ENCODE data around the gene DDX10. TPM values are rescaled to one million over a fixed set of nuclear protein-coding genes. Genes with fewer than 3 reads are reported as not detected.

DDX10 gene
- total RNA-seq, 1 donor from 2014 or later, result 38.5 TPM

DNA sequence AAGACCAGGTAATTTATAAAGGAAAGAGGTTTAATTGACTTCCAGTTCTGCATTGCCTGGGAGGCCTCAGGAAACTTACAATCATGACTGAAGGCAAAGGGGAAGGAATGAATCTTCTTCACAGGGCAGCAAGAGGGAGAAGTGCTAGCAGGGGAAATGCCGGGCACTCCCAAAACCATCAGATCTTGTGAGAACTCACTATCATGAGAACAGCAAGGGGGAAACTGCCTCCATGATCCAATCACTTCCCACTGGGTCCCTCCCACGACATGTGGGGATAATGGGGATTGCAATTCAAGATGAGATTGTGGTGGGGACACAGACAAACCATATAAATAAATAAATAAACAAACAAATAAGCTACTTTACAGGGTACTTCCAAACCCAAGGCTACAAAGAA, 42.5 kb upstream of the DDX10 start:
- peaks cover 23% of the 10 kb centered on the region for H3K4me1 Mint-ChIP-seq
- H3K27ac Mint-ChIP-seq, result no peak overlapping the region
- H3K4me3 Mint-ChIP-seq, result no peak overlapping the region
- H3K36me3 Mint-ChIP-seq, result peaks cover under 1% of the 10 kb centered on the region
- H3K27me3 Mint-ChIP-seq (ENCODE audit: low read depth), result no peaks in the 10 kb centered on the region
- peaks cover 19% of the 10 kb centered on the region for H3K9me3 Mint-ChIP-seq
- DNase-seq (ENCODE audit: low spot score in 2 of 2, unreplicated experiment in 2 of 2), result no peak
- TF ChIP-seq, protein P1, sequence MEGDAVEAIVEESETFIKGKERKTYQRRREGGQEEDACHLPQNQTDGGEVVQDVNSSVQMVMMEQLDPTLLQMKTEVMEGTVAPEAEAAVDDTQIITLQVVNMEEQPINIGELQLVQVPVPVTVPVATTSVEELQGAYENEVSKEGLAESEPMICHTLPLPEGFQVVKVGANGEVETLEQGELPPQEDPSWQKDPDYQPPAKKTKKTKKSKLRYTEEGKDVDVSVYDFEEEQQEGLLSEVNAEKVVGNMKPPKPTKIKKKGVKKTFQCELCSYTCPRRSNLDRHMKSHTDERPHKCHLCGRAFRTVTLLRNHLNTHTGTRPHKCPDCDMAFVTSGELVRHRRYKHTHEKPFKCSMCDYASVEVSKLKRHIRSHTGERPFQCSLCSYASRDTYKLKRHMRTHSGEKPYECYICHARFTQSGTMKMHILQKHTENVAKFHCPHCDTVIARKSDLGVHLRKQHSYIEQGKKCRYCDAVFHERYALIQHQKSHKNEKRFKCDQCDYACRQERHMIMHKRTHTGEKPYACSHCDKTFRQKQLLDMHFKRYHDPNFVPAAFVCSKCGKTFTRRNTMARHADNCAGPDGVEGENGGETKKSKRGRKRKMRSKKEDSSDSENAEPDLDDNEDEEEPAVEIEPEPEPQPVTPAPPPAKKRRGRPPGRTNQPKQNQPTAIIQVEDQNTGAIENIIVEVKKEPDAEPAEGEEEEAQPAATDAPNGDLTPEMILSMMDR (IDR thresholded peaks at IDR 0.05; ENCODE audit: unreplicated experiment), result no peak

DNA sequence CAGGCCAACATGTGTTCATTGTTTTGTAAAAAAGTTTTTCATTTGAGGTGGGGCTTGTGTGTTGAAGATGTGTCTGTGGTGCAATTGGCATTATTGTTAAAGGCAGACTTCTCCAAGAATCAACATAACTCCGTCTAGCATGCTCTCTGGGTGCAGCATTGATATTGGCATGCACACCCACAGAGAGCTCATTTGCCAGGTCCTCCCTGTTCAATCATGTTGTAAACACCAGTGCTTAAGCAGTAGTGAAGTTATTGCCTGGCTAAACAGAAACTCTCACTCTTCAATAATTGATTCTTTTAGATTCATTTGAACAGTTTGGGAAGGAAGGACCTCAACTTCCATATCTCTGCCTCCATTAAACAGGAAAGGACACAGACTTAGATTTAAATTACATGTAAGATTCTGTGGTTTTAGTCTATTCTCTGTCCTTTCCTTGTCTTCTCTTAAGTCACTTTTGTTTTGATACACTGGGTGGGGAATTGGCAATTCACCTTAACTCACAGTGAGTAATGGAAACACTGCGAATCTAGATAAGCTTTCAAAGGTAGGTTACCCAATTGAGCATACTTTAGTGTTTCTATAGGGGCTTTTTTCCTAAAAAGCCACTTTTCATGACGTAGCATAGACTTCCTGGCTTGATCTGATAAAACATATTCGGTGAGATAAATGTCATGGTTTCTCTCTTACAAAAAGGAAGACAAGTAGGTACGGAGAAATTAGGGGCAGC, 40.5 kb upstream of the DDX10 start:
- TF ChIP-seq, protein P1 (IDR thresholded peaks at IDR 0.05; ENCODE audit: unreplicated experiment), result no peak
- Mint-ChIP-seq H3K9me3 (peaks cover 26% of the 10 kb centered on the region), H3K27ac (no peak overlapping the region), H3K4me1 (peaks cover 12% of the 10 kb centered on the region), H3K27me3 (ENCODE audit: low read depth) (no peaks in the 10 kb centered on the region), H3K36me3 (peaks cover 6% of the 10 kb centered on the region), H3K4me3 (no peak overlapping the region)
- DNase-seq (ENCODE audit: low spot score in 2 of 2, unreplicated experiment in 2 of 2), result no peak

DNA sequence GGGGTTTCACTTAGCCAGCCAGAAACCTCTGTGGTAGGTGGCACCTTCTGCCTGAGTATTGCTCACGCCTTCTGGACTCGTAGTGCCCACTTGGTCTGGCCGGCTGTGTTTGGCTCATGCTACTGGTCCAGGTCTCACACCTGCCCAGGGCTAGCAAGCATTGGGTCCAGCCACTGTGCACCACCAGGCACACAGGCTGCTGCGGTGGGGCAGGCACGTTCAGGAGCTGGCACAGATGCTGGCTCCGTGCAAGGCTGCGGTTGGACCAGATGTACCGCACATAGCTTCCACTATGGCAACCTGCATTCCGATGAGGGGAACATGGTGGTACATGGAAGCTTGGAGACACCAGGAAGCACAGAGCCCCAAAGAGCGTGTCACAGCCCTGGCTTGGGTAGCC, 36.5 kb upstream of the DDX10 start:
- Mint-ChIP-seq H3K9me3 (peaks cover 22% of the 10 kb centered on the region), H3K27me3 (ENCODE audit: low read depth) (no peaks in the 10 kb centered on the region), H3K36me3 (peaks cover 6% of the 10 kb centered on the region), H3K4me3 (no peak overlapping the region), H3K4me1 (peaks cover 5% of the 10 kb centered on the region), H3K27ac (no peak overlapping the region)
- TF ChIP-seq, protein P1 (IDR thresholded peaks at IDR 0.05; ENCODE audit: unreplicated experiment), result no peak
- DNase-seq (ENCODE audit: low spot score in 2 of 2, unreplicated experiment in 2 of 2), result no peak

- no peak overlapping the region for H3K27ac Mint-ChIP-seq
- H3K27me3 Mint-ChIP-seq (ENCODE audit: low read depth), result no peaks in the 10 kb centered on the region
- TF ChIP-seq, protein P1 (IDR thresholded peaks at IDR 0.05; ENCODE audit: unreplicated experiment), result no peak
- H3K4me3 Mint-ChIP-seq, result no peak overlapping the region
- H3K4me1 Mint-ChIP-seq, result peaks cover 5% of the 10 kb centered on the region
- H3K36me3 Mint-ChIP-seq, result peaks cover 6% of the 10 kb centered on the region
- peaks cover 19% of the 10 kb centered on the region for H3K9me3 Mint-ChIP-seq
- DNase-seq (ENCODE audit: low spot score in 2 of 2, unreplicated experiment in 2 of 2), result no peak
Measured at GRCh38 chr11:108628812-108629211, 36.1 kb upstream of the DDX10 start.

DNA sequence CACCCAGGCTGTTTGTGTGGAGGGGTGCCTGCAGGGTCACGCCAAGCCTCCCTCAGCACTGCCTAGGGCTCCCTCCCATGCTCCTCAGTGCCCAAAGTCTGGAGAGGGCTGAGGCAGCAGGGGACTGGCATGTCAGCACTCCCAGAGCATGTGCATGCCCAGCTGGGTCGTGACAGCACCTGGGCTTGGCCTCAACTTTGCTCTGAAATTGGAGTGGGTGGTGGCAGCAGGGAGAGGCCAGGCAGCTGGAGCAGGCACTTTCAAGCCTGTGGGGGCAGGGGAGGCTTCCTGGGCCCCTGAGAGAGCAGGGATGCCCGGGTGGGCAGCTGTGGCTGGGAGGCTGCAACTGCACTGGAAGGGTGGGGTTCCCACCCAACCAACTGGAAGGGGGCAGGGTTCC, 35.6 kb upstream of the DDX10 start:
- H3K4me3 Mint-ChIP-seq, result no peak overlapping the region
- TF ChIP-seq, protein P1 (IDR thresholded peaks at IDR 0.05; ENCODE audit: unreplicated experiment), result no peak
- peaks cover 20% of the 10 kb centered on the region for H3K9me3 Mint-ChIP-seq
- H3K4me1 Mint-ChIP-seq, result peaks cover 6% of the 10 kb centered on the region
- H3K27ac Mint-ChIP-seq, result no peak overlapping the region
- no peaks in the 10 kb centered on the region for H3K27me3 Mint-ChIP-seq (ENCODE audit: low read depth)
- no peak for DNase-seq (ENCODE audit: low spot score in 2 of 2, unreplicated experiment in 2 of 2)
- peaks cover 6% of the 10 kb centered on the region for H3K36me3 Mint-ChIP-seq
